Kidney (tissue), 14 donors: ENCODE results near the gene SMIM11. TPM values are rescaled to one million over a fixed set of nuclear protein-coding genes. Genes with fewer than 3 reads are reported as not detected.
A peak's percentile ranks its signal among the peaks of the same experiment; 100 is the strongest.

Source experiments
- DNase-seq, 5 donors: peaks; one replicate each; pipeline ENCODE4 v3.0.0-alpha.2; 2013 to 2020
- FAIRE-seq: peaks from 2 replicates; lab custom pipeline; 2012; peaks lifted over from hg19 to GRCh38; lab: Jason Lieb, UNC
- H3K27ac ChIP-seq, 2 donors: one replicate each; pipeline ENCODE4 v1.7.0; 2013; ENCODE audit warnings: low read depth in 2 of 2, low read length in 2 of 2, inconsistent platforms in 1 of 2
- H3K27me3 ChIP-seq: one replicate; pipeline ENCODE4 v1.7.1; 2013; ENCODE audit warnings: low read length, inconsistent platforms; ENCODE audit not compliant: control insufficient read depth, insufficient read depth
- H3K36me3 ChIP-seq, 3 donors: one replicate each; pipeline versions ENCODE4 v1.7.0 to v1.7.1; 2013; ENCODE audit warnings: low read length in 3 of 3, control low read depth in 1 of 3, inconsistent platforms in 1 of 3; ENCODE audit not compliant: insufficient read depth in 3 of 3, control insufficient read depth in 2 of 3
- H3K4me1 ChIP-seq, 3 donors: one replicate each; pipeline versions ENCODE4 v1.7.0 to v1.7.1; 2013; ENCODE audit warnings: low read length in 3 of 3, inconsistent platforms in 1 of 3, low read depth in 1 of 3; ENCODE audit not compliant: control insufficient read depth in 2 of 3, insufficient read depth in 2 of 3
- H3K4me3 ChIP-seq, 3 donors: one replicate each; pipeline versions ENCODE4 v1.7.0 to v1.8.1; 2013; ENCODE audit warnings: low read length in 3 of 3, control low read depth in 1 of 3, inconsistent platforms in 1 of 3
- H3K9ac ChIP-seq, 3 donors: one replicate each; pipeline versions ENCODE4 v1.7.0 to v1.7.1; 2013; ENCODE audit warnings: low read length in 3 of 3, control low read depth in 1 of 3, inconsistent platforms in 1 of 3
- H3K9me3 ChIP-seq, 3 donors: one replicate each; pipeline versions ENCODE4 v1.7.0 to v1.7.1; 2013; ENCODE audit warnings: low read length in 3 of 3, control low read depth in 1 of 3, inconsistent platforms in 1 of 3; ENCODE audit not compliant: control insufficient read depth in 2 of 3, insufficient read depth in 1 of 3
- intact Hi-C: fragments of 100-400 bp; cut with DNase I; formaldehyde crosslinking; loops from one replicate; pipeline ENCODE4 v1.11.1; 2022
- polyA plus RNA-seq: library from polyadenylated mRNA; stranded (reverse); fragments of 350-450 nt; fragmentation: Illumina TruSeq; extraction: RNeasy Lipid Tissue Mini Kit (QIAGEN cat#74804); gene quantifications from one replicate; pipeline ENCODE4 v1.2.3, GENCODE V29; 2014; ENCODE audit warnings: low read depth, low replicate concordance; ENCODE audit not compliant: insufficient read depth
- total RNA-seq: library from RNA; stranded (reverse); fragmentation: NEBNext Ultra II Directional; extraction: Animal tissue kit (Norgen Biotek cat#: 25700); gene quantifications from one replicate; pipeline ENCODE4 v1.2.1, GENCODE V29; 2021
- TF ChIP-seq, protein P1 (sequence below): IDR thresholded peaks from 3 replicates; pipeline ENCODE4 v1.5.1; 2012; ENCODE audit warnings: mild to moderate bottlenecking, moderate library complexity, borderline replicate concordance; ENCODE audit not compliant: insufficient read depth; ENCODE audit errors: extremely low read depth
- donor health status: control.
- donor health status: control.
- donor health status: control.
- donor health status: control.
- donor health status: control.
- donor health status: DM: yes; HTN: yes; CAD: no.
- donor health status: Normal renal cell carcinoma (clear cell type).

Gene SMIM11
- total and polyA plus RNA-seq, 2 donors from 2014 or later, result 2.6 to 6.7 TPM

DNA sequence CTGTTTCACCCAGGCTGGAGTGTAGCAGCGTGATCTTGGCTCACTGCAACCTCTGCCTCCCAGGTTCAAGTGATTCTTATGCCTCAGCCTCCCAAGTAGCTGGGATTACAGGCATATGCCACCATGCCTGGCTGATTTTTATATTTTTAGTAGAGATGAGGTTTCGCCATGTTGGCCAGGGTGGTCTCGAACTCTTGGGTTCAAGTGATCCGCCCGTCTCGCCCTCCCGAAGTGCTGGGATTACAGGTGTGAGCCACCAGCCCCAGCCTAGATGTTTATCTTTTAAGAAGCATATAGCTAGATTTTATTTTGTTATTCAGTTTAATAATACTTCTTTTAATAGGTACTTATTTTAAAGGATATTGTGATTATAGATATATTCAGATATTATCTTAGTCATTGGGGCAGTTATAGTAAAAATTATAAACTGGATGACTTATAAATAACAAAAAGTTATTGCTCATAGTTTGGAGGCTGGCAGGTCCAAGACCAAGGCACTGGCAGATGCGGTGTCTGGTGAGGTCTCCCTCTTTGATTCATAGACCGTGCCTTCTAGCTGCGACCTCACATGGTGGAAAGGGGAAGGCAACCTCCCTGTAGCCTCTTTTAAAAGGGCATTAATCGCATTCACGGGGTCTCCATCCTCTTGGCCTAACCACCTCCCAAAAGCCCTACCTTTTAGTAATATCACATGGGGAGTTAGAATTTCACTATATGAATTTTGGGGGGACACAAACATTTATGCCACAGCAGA lies 14.6 kb upstream of the SMIM11 start:
- intact Hi-C loops, result no loop called here

DNA sequence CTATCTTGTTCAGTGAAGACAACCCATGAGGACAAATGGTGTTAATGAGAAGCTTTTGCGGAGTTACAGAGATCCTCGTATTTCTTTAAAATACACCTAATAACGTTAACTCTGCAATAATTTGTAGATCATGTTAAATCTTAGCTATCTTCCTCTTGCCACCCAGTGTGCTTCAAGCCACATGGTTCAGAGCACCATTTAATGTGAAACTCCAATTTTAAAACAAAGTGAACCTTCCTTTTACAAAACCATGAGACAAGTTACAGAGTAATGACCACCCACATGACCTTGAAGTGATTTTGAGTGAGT lies 13.2 kb upstream of the SMIM11 start:
- DNase-seq, result peak in 1 of 5 donors; percentile 5
- no peaks in the 10 kb centered on the region for H3K4me1 ChIP-seq
- no peak for FAIRE-seq
- TF ChIP-seq, protein P1, sequence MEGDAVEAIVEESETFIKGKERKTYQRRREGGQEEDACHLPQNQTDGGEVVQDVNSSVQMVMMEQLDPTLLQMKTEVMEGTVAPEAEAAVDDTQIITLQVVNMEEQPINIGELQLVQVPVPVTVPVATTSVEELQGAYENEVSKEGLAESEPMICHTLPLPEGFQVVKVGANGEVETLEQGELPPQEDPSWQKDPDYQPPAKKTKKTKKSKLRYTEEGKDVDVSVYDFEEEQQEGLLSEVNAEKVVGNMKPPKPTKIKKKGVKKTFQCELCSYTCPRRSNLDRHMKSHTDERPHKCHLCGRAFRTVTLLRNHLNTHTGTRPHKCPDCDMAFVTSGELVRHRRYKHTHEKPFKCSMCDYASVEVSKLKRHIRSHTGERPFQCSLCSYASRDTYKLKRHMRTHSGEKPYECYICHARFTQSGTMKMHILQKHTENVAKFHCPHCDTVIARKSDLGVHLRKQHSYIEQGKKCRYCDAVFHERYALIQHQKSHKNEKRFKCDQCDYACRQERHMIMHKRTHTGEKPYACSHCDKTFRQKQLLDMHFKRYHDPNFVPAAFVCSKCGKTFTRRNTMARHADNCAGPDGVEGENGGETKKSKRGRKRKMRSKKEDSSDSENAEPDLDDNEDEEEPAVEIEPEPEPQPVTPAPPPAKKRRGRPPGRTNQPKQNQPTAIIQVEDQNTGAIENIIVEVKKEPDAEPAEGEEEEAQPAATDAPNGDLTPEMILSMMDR, result no peak
- H3K27me3 ChIP-seq, result no peaks in the 10 kb centered on the region
- intact Hi-C loops, result no loop called here
- no peak overlapping the region for H3K4me3 ChIP-seq
- H3K36me3 ChIP-seq, result no peaks in the 10 kb centered on the region
- no peak overlapping the region for H3K27ac ChIP-seq
- no peak overlapping the region for H3K9ac ChIP-seq
- H3K9me3 ChIP-seq, result no peaks in the 10 kb centered on the region

More for the DNA sequence above, 14.6 kb upstream of the SMIM11 start:
- no peak overlapping the region for H3K27ac ChIP-seq
- no peaks in the 10 kb centered on the region for H3K27me3 ChIP-seq
- no peaks in the 10 kb centered on the region for H3K36me3 ChIP-seq
- TF ChIP-seq, protein P1, result no peak
- H3K4me3 ChIP-seq, result no peak overlapping the region
- H3K9me3 ChIP-seq, result no peaks in the 10 kb centered on the region
- DNase-seq (peak in 1 of 5 donors; percentile 24), FAIRE-seq (no peak)
- H3K9ac ChIP-seq, result no peak overlapping the region
- H3K4me1 ChIP-seq, result no peaks in the 10 kb centered on the region

DNA sequence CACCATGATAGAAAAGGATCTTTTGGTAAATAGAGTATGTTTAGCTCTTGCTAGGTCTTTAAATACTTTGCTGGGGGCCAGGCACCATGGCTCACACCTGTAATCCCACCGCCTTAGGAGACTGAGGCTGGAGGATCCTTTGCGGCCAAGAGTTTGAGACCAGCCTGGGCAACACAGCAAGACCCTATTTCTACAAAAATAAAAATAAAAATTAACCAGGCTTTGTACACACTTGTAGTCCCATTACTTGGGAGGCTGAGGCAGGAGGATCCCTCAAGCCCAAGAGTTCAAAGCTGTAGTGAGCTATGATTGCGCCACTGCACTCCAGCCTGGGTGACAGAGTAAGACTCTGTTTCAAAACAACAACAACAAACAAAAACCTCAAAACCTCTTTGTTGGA lies 12.6 kb upstream of the SMIM11 start:
- H3K4me3 ChIP-seq, result no peak overlapping the region
- TF ChIP-seq, protein P1, result no peak
- no peak overlapping the region for H3K27ac ChIP-seq
- H3K9ac ChIP-seq, result no peak overlapping the region
- intact Hi-C loops, result no loop called here
- FAIRE-seq (no peak), DNase-seq (peak in 1 of 5 donors; percentile 12)
- H3K9me3 ChIP-seq, result no peaks in the 10 kb centered on the region
- H3K4me1 ChIP-seq, result peaks cover 0 to under 1% (median 0%) of the 10 kb centered on the region in 3 donors
- H3K36me3 ChIP-seq, result no peaks in the 10 kb centered on the region
- no peaks in the 10 kb centered on the region for H3K27me3 ChIP-seq
